Activated gamma-delta T cell treated with anti-CD3 and anti-CD28 coated beads, Interleukin-2, amount 50 U/mL, for 16 hours (primary cell): ENCODE results near the gene EIPR1.
"Not testable (repeated sequence)": the region's sequence is repeated elsewhere in the genome, so short reads cannot be mapped to it uniquely, and the experiment has no call there.

ENCODE experiments used
- DNase-seq: peaks from one replicate; pipeline ENCODE4 v3.0.0-alpha.2; 2020; ENCODE audit warnings: low read depth

EIPR1 gene

GRCh38 chr2:3403587-3404334, 26.1 kb upstream of the EIPR1 start:
- no peak for DNase-seq

DNA sequence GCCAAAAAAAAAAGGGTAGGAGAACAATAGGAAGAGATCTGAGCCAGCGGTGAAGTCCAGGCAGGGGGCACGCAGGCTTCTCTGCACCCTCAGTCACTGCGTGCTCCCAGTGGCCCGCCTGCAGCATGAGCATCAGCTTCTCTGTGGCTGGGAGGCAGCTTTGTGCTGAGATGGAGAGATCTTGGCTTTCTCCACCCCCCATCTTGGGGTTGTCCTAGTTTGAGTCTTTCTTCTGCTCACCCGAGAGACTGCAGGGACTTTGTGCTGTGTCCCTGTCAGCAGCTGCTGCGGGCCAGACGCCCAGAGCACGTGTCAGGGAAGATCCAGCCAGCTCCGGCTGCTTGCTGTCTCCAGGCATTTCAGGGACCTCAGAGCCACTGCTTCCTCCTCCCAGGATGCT, 22.2 kb upstream of the EIPR1 start:
- DNase-seq = no peak

DNA sequence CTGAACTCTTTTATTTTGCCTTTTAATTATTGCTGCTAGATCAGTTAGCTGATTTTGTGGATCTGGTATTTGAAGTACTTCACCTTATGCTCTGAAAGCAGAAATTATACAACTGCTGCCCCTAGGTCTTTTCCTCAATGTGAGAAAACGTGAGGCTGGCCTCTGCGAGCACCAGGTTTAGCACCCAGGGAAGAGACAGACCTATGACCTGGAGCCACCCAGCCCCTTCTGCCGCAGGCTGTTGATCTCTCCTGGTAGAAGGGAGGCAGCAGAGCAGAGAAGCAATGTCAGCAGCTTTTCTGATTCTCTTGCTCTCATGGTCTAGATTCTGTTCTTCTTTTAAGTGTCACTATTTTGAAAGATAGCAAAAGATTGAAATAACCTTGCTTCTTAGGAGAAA, 21.8 kb upstream of the EIPR1 start:
- no peak for DNase-seq

DNA sequence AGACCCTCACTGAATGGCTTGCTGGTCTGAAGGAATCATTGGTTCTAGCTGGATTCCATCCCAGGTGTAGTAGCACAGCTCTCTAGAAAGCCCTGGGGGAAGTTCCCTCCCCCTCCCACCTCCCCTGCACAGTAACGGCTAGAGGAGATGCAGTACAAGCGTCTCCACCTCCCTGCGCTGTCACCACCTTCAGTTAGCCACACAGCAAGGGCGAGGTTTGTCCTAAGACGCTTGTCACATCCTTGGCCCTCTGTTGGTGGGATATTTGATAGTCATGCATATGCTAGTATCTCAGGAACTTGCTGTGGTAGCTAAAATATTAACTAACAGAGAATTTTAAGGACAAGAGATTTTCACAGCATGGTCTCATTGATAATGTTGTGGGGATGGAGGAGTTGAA, 21.2 kb upstream of the EIPR1 start:
- DNase-seq = no peak

GRCh38 chr2:3396920-3397559, 19.4 kb upstream of the EIPR1 start:
- no peak for DNase-seq

- no peak for DNase-seq
These were observed 14.6 kb upstream of the EIPR1 start for GRCh38 chr2:3392216-3392615.

DNA sequence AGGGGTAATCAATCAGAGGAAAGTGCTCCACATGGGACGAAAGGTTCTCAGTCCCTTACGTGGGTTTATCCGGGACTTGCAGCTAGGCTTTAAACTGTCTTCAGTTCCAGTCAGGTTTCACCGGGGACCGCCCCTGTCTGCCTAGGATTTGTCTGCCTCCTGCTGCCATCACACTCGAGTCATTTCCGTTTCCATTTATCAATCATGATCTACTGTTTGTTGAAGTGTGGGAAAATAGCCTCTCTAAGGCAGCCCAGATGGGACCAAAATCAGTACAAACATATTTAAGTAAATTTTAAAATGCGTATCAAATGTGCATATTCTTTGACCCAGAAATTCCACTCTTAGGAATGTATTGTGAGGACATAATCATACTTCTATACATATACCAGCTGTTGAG, 12.4 kb upstream of the EIPR1 start:
- DNase-seq = no peak

GRCh38 chr2:3389193-3389592, 11.6 kb upstream of the EIPR1 start:
- no peak for DNase-seq

- DNase-seq = no peak
These were observed 10.8 kb upstream of the EIPR1 start for GRCh38 chr2:3388412-3388738.

DNA sequence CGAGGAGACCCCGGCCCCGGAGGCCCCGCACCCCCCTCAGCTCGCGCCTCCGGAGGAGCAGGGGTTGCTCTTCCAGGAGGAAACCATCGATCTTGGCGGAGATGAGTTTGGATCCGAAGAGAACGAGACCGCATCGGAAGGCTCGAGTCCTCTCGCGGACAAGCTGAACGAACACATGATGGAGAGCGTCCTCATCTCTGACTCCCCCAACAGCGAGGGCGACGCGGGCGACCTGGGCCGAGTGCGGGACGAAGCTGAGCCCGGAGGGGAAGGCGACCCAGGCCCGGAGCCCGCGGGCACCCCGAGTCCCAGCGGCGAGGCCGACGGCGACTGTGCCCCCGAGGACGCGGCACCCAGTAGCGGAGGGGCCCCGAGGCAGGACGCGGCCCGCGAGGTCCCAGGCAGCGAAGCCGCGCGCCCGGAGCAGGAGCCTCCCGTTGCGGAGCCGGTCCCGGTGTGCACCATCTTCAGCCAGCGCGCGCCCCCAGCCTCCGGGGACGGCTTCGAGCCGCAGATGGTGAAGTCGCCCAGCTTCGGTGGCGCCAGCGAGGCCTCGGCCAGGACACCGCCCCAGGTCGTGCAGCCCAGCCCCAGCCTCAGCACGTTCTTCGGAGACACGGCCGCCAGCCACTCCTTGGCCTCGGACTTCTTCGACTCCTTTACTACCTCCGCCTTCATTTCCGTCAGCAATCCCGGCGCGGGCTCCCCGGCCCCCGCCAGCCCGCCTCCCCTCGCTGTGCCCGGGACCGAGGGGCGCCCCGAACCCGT, 10.2 kb upstream of the EIPR1 start:
- no peak for DNase-seq

- DNase-seq = no peak
These were observed 9.4 kb upstream of the EIPR1 start for GRCh38 chr2:3387011-3387410.

DNA sequence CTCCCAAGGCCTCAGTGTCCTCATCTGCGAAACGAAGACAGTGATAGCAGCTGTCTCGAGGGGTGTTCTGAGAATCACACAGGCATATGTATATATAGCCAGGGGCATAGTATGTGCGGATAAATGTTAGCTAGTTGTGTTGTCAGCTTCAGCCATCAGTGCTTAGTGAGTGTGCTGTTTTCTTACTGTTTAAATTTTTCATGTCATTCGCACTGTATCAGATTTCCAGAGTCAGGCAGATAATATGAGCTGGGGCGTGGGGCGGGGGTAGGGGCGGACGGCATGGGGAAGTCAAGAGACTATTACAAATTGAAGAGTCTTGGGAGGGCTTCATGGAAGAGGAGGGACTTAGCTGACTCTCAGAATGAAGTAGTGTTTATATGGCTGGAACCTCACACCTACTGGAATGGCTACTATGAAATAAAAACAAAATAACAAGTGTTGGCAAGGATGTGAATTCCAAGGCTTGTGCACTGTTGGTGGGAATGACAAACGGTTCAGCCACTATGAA, 8.9 kb upstream of the EIPR1 start:
- DNase-seq = no peak

- peak; percentile 91 for DNase-seq
These were observed 2.3 kb upstream of the EIPR1 start, which contains the start of gene TRAPPC12 for GRCh38 chr2:3379647-3380534. TRAPPC12 (plus strand) TSS chr2:3379694; CDS start chr2:3387624, 7,930 bp downstream.

DNA sequence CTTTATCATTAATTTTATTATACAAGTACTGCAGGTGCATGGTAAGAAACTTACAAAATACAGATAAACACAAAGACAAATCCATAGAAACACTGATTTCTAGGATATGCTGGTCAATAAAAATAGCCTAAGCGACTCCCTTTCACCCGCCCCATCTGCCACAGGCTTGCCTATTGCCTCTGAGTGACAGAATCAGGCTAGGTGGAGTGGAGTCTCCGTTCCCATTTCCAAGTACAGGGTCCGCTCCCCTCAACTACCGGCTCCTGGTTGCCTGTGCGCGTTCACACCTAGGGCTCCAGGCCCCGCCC, 1.7 kb upstream of the EIPR1 start:
- DNase-seq = no peak

DNA sequence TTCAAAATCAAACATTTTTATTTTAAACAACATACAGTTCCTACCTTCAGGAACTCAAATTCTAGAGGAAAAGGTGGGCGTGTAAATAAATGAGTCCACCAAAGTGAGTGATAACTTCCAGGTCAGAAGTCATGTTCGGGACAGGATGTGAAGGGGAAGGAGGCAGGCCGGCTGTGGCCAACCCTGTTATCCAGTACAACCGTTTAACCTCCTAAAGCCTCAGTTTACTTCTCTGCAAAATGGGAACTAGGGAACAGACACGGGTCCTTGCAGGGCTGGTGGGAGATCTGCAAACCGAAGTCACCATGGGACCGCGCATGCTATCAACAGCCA, 373 bp downstream of the EIPR1 start:
- peak; percentile 3 for DNase-seq

GRCh38 chr2:3376821-3377220, 797 bp downstream of the EIPR1 start:
- no peak for DNase-seq

GRCh38 chr2:3369340-3370181, 8.1 kb downstream of the EIPR1 start:
- not testable (repeated sequence) for DNase-seq

DNA sequence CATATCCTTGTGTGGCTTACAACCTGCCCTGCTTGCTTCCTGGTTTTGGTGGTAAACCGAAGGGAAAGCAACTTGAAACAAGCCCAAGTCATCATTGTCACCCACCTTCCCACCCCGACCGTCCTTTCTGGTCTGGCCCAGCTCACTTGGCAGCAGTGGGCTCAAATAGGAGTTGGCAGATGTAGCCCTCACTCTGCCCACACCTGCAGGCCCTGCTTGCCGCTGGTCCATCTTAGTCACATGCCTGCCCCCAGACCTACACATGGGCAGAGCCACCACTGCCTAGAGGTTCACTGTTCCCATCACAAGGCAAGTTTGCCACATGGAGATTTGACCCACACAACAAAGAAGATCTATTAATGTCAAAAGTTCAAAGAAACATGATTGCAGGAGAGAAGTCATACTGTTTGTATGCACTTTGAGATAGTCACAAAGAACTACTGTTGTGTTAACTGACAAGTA, 9.3 kb downstream of the EIPR1 start:
- DNase-seq = no peak

DNA sequence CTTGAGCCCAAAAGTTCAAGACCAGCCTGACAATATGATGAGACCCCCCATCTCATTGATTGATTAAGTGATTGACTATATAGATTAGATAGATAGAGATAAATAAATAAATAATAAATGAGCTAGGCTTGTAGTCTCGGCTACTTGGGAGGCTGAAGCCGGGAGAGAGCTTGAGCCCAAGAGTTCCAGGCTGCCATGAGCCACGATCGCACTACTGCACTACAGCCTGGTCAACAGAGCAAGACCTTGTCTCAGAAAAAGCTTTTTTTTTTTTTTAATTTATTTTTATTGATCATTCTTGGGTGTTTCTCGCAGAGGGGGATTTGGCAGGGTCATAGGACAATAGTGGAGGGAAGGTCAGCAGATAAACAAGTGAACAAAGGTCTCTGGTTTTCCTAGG, 12.4 kb downstream of the EIPR1 start:
- DNase-seq = no peak

GRCh38 chr2:3361518-3362389, 15.9 kb downstream of the EIPR1 start:
- DNase-seq = no peak
